NCI-H2171 (cell line): Measurements from ENCODE around the gene ZNF524.
"Not testable (repeated sequence)": the region's sequence is repeated elsewhere in the genome, so short reads cannot be mapped to it uniquely, and the experiment has no call there.

Source experiments
- DNase-seq: peaks from one replicate; lab custom pipeline; 2025; lab: John Stamatoyannopoulos, UW

ZNF524 gene, protein sequence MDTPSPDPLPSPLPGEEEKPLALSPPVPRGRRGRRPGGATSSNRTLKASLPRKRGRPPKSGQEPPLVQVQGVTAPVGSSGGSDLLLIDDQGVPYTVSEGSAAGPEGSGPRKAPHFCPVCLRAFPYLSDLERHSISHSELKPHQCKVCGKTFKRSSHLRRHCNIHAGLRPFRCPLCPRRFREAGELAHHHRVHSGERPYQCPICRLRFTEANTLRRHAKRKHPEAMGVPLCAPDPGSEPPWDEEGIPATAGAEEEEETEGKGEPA

DNA sequence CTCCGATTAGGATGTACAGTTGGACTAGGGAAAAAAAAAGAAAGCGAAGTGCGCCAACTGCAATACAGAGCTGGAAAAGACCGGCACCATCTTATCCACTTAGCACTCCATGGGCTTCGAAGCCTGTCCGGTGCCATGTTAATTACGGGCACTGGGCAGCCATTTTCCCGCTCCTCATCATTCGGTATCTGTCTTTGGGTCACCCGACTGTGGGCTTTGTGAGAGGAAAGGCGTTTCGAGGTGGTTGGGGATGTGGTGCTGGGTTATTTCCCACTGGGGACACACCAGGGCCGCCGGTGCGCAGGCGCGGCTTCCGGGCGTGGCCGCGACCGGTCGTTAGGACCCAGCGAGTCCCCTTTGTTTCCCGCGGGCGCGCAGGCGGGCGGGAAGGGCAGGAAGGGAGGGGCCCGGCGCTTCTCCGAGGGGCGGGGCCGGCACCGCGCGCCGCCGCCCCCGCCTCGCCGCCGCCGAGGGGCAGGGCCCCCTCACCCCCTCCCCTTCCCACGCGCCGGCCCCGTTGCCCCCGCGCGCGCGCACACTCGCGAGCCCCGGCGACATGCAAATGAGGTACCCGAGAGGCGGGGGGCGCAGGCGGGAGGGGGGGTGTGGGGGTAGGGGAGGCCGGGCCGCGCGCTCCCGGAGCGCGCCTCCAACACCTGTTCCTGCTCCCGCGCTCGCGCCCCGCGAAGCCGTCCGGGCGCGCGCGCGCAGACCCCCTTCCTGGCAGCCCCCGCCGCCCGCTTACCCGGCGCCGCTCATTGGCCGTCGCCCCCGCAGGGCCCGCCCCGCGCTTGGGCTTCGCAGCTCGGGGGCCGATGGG is at the start of gene ZNF524:
Gene ZNF524, plus strand, starts transcription at position 447 of the 820 bp plus-strand sequence. CDS start 1,825 bp downstream, outside the sequence.
- DNase-seq, result peak; percentile 91

DNA sequence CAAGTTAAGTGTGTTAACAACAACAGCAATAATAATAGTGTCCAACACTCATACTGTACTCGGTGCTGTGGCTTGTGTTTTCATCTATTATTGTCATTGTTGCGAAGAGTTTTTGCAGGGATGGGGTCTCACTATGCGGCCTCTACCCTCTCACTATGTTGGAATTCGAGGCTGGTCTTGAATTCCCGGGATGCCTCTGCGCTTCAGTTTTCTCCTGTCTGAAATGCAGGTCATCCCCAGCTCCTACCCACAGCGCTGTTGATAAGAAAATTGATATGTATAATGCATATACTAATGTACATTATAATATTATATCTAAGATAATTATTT is 49.8 kb upstream of the ZNF524 start:
- no peak for DNase-seq

DNA sequence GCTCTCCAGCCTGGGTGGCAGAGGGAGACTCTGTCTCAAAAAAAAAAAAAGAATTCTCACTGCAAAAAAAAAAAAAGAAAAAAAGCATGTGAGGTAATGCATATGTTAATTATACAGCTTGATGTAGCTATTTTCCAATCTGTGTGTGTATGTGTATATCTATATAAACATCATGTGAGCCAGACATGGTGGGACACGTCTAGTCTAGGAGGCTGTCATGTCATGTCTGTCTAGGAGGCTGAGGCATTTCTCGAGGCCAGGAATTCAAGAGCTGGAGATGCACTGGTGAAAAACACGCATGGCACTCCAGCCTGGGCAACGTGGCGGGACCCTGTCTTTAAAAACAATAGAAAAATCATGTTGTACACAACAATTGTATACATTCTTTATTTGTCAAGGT is 47.9 kb upstream of the ZNF524 start:
- DNase-seq, result peak; percentile 18

DNA sequence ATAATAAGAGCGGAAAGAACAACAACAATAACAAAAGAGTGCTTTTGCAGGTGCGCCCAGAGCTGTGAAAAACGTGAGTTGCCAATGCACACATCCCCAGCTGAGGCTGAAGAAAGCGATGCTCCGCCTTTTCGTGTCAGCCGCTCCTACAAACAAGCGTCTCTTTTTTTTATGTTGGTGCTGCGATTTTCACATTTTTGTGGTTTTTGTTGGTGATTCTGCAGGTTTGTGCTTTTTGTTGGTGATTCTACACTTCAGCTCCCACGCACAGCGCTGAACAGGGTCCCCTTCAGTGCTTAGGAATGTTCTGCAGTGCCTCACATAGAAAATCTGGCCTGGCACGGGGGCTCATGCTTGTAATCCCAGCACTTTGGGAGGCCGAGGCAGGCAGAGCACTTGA is 47.5 kb upstream of the ZNF524 start:
- DNase-seq, result no peak

DNA sequence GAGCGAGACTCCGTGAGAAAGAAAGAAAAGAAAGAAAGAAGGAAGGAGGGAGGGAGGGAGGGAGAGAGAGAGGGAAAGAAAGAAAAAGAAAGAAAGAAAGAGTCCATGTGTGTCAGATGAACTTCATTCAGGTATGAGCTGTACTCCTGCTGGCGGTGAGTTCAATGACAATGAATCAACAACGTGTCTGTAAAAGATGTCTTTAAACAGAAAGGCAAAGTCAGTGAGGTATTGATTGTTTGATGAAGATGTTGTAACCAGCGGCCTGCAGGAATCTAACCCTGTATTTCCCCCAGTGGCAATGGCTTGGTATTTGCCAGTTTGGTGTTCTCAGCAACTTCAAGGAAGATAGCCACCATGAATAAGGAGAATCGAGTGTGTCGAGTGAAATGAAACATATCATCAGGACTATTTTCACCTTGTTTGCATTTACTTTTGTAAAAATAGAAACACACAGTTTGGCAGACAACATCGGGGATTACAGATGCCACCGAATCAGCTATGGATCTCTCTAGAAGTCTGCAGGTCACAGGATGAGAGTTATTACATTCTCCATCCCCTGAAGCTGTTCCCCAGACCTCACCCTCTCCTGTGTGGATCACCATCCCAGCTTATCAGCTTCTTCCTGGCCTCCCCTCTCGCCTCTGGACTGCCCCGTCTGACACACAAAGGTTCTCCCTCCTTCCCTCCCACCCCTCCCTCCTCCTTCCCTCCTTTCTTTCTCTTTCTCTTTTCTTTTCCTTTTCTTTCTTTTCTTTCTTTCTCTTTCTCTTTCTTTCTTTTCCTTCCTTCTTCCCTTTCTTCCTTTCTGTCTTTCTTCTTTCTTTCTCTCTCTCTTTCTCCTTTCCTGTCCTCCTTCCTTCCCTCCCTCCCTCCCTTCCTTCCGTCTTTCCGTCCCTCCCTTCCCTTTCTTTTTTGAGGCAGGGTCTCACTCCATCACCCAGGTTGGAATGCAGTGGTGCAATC is 46.6 kb upstream of the ZNF524 start:
- no peak for DNase-seq

DNA sequence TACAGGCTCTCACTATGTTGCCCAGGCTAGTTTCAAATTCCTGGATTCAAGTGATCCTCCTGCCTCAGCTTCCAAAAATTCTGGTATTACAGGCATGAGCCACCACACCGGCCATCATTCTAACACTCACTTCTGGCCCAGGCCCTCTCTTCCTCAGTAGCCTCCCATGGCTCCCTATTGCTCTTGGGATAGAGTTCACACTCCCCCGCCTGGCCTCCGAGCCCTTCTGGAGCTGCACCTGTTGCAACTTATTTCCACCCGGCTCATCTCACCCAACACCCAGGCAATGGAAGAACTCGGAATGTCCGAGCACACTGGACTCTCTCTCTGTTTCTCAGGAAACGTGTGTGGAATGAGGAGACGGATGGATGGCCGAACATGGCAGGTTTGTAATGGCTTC is 45.8 kb upstream of the ZNF524 start:
- no peak for DNase-seq

DNA sequence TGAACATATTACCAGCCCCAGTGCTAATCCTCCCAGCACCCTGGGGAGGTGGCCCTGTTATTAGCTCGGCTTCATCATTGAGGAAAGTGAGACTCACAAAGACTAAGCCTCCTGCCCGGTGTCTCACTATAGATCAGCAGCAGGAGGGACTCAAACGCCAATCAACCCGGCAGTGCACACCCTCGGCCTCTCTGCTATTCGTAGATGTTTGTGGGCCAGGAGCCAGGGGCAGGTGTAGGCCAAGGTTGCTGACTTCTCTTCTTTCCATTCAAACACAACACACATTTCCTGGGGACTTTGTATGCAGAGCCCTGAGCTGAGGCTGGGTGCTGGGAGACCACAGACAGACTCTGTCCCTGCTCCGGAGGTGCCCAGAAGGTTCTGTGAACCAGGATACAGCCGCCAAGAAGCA is 45.3 kb upstream of the ZNF524 start:
- no peak for DNase-seq

DNA sequence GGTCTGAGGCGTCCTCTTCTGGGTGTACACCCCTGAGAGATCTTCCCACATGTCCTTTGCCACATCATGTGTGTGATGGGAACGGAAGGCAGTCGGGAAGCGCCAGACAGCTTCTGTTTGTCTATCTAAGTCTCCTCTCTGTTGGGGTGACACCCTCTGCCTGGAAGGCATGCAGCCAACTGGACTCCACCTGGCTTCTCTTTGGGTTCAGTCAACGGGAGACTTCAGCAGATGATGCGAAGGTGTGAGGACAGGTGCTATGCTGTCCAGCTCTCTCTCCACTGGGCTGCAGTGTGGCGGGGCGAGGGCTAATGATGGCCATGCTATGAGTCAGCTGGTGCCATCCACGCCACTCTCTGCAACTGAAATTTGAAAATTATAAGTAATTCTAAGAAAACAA is 40.4 kb upstream of the ZNF524 start:
- DNase-seq, result no peak

DNA sequence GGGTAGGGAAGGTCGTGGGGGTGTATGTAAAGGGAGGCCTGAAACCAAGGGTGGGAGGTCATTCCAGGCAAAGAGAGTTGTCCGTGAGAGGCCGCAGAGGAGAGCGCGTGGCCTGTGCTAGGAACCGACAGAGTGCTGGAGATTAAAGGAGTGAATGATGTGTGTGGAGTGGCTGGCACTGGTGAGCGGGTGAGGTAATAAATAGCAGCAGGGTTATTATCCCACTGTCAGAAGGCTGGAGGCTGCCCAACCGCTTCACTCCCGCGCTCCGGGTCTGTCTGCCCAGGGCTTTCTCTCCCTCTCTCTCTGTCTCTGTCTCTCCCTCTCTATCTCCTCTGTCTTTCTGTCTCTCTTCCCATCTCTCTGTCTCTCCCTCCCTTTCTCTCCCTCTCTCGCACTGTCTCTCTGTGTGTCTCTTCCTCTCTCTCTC is 36.8 kb upstream of the ZNF524 start:
- DNase-seq, result no peak

DNA sequence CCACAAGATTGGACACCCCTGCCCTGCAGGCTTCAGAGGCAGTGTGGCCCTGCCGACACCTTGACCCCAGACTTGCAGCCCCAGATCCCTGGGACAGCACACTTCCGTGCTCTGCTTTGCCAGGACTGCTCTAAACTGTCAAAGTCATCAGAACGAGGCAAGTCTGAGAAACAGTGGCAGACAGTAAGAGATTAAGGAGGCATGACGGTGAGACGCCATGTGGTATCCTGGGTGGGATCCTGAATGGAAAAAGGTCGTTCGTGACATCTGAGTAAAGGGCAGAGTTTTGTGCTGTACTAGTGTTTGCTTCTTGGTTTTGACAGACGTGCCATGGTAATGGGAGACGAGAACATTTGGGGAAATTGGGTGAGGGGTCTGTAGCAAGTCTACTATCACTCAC is 33.3 kb upstream of the ZNF524 start:
- DNase-seq, result no peak

DNA sequence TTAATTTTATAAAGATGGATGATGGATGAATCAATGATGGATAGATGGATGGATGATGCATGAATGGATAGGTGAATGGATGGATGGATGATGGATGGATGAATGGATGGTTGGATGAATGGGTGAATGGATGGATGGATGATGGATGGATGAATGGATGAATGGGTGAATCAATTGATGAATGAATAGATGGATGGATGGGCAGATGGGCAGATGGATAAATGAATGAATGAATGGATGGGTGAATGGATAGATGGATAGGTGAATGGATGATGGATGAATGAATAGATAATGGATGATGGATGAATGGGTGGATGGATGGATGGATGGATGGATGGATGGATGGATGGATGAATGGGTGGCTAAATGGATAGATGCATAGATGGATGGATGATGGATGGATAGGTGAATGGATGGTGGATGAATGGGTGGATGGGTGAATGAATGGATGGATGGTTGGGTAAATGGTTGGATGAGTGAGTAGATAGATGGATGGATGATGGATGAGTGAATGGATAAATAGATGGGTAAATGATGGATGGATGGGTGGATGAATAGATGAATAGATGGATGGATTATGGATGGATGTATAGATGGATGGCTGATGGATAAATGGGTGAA is 32.3 kb upstream of the ZNF524 start:
- DNase-seq, result no peak

DNA sequence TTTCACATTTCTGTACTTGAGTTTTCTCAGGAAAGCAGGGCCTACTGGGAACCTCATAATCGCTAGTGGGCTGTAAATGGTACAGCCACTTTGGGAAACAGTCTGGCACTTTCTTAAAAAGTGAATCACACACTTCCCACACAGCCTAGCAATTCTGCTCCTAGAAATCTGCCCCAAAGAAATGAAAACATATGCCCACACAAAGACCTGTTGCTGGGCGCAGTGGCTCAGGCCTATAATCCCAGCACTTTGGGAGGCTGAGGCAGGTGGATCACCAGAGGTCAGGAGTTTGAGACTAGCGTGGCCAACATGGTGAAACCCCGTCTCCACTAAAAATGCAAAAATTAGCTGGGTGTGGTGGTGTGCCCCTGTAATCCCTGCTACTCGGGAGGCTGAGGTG is 30.6 kb upstream of the ZNF524 start:
- DNase-seq, result not testable (repeated sequence)

DNA sequence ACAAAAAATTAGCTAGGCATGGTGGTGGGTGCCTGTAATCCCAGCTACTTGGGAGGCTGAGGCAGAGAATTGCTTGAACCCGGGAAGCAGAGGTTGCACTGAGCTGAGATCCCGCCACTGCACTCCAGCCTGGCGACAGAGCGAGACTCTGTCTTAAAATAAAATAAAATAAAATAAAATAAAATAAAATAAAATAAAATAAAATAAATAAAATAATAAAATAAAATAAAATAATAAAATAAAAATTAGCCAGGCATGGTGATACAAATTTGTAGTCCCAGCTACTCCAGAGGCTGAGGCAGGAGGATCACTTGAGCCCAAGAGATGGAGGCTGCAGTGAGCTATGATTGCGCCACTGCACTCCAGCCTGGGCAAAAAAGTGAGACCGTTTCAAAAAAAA is 26.2 kb upstream of the ZNF524 start:
- not testable (repeated sequence) for DNase-seq

DNA sequence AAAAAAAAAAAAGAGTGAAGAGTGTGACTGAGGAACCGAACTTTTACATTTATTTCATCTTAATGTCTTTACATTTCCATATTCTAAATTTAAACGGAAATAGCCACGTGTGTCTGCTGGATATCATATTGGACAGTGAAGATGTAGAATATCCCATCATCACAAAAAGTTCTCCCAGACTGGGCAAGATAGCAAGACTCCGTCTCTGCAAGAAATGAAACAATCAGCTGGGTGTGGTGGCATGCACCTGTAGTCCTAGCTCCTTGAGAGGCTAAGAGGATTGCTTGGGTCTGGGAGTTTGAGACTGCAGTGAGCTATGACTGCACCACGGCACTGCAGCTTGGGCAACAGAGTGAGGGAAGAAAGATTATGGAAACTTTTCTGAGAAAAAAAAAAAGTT is 23.3 kb upstream of the ZNF524 start:
- no peak for DNase-seq

DNA sequence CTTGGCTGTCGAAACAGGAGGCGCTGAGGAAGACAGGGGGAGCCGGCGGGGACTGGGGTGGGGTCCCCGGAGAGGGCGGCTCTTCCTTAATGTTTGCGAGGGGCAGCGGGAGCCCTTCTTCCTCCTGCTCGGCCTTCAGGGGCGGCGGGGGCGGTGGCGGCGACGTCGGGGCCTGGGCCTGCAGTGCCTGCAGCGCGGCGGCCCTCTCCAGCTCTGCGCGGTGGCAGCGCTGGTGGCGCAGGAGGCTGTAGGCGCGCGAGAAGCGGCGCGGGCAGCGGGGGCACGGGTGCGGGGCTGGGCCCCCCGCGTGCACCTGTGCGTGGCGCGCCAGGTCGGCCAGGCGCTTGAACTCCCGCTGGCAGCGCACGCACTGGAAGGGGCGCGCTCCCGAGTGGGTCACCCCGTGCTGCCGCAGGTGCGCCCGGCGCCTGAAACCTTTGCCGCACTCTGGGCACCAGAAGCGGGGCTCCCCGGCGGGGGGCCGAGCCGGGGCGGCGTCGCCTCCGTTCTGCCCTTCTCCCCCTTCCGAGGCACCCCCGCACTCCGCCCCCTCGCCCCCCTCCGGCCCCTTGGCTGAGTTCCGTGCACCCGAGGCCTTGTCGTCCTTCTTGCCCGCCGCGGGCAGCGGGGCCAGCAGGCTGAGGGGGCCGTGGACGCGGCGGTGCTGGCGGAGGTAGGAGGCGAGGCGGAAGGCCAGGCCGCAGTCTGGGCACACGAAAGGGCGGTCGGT is 21.9 kb upstream of the ZNF524 start:
- no peak for DNase-seq

DNA sequence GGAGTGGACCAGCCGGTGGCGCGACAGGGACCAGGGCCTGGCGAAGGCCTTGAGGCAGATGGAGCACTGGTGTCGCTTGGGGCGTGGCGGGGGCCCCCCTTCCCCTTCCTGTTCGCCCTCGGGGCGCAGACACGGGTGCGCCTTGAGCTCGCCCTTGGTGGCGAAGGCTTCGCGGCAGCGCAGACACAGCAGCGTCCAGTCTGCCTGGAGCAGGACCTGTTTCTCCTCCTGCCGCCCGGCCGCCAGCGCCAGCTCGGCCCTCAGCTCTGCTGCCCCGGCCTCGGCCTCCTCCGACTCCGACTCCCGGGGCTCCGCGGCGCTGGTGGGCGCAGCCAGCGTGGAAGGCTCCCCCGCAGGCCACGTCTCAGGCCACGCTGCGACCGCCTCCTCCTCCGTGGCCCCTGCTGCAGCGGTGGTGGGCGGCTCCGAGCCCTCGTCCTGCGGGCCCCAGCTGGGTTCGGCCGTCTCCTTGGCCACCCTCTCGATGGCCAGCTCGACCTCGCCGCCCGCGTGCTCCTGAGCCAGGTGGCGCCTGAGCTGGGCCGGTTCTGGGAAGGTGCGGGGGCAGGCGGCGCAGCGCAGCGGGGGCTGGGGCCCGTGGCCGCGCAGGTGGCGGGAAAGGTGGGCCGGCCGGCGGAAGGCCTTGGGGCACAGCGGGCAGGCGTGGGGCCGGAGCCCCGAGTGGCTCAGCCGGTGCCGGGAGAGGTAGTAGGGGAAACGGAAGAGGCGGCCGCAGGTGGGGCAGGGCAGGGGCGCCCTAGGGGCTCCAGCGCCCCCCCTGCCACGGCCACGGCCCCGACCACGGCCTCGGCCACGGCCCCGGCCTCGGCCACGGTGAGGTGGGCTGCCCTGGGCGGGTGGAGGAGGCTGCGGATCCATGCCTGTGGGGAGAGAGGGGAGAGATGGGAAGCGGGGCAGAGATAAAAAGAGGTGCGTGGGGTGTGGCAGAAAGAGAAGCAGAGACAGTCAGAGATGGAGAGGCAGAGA is 21.0 kb upstream of the ZNF524 start:
- no peak for DNase-seq

DNA sequence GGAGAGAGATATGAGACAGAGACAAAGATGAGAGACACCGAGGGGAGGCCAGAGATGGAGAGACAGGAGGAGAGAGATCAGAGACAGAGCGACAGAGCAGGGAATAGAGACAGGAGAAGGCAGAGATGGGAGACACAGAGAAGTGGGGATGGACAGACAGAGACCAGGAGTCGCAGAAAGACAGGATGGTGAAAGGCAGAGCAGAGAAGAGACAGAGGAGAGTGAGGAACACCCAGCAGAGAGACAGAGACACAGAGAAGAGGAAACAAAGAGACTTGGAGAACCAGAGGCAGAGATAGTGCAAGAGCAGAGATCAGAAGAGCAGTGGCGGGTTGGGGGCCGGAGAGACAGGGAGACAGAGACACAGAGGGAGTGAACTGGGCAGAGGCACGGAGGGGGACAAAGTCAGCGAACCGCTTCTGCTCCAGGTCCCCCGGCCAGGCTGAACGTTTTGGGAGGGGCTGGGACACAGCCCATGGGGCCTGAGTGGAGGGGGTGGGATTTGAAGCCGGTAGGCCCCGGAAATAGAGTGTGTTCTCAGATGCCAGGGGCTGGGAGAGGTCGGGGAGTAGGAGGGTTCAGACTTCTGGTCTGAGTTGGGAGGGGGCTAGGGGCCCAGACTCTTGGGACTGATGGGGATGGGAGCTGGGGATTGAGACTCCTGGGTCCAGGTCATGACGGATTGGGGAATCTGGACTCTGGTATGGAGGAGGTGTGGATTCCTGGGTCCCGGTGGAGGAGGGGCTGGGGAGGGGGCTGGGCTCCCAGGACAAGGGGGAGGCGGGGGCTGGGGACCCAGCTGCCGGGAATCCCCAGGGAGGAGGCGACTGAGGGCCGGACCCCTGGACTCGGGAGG is 20.1 kb upstream of the ZNF524 start:
- DNase-seq, result peak; percentile 9

DNA sequence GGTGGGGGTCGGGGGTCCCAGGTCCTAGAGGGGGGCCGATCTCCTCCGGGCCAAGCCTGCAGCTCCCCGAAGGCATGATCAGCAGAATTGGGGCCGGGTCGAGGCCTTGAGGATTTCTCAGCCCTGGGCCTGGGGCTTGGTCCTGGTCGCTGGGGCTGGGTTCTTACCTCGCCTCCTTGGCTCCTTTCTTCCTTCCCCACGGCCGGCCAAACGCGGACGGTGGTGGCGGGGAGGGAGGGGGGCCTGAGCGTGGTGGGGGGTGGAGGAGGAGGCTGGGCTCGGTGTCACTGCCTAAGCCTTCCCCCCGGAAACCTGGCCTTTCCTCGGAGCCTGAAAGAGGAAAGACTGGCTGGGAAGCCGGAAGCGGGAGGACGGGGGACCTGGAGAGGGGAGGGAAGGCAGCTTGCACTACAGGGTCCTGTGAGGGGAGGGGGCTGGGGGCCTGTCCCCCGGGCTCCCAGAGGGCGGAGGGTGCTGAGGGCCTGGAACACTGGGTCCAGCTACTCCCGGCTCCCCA is 19.4 kb upstream of the ZNF524 start, which contains the start of gene ZNF579:
Gene ZNF579, minus strand, starts transcription at position 221 of the 517 bp plus-strand sequence. CDS start 1,209 bp downstream, outside the sequence.
- DNase-seq, result peak; percentile 90
